KMS-11 (cell line): ENCODE results near the gene CBL.

Source experiments
- H2AFZ ChIP-seq: fragments of 200-600 bp; sonication (generic); 2 replicates; pipeline ENCODE4 v1.6.1; 2016; ENCODE audit warnings: antibody characterized with exemption, mixed run types, low read depth
- H3K27ac ChIP-seq: fragments of 200-600 bp; sonication (generic); 2 replicates; pipeline ENCODE4 v1.6.1; 2016; ENCODE audit warnings: mild to moderate bottlenecking, mixed run types
- H3K27me3 ChIP-seq: fragments of 200-600 bp; sonication (generic); 2 replicates; pipeline ENCODE4 v1.6.1; 2017; ENCODE audit warnings: mild to moderate bottlenecking, low read depth, mixed run types, moderate library complexity; ENCODE audit not compliant: insufficient read depth
- H3K36me3 ChIP-seq: fragments of 200-600 bp; sonication (generic); 2 replicates; pipeline ENCODE4 v1.6.1; 2017; ENCODE audit warnings: mild to moderate bottlenecking, mixed run types; ENCODE audit not compliant: insufficient read depth
- H3K4me1 ChIP-seq: fragments of 200-600 bp; sonication (generic); 2 replicates; pipeline ENCODE4 v1.6.1; 2016; ENCODE audit warnings: mild to moderate bottlenecking, low read depth, mixed run types; ENCODE audit not compliant: poor library complexity, severe bottlenecking
- H3K4me2 ChIP-seq: fragments of 200-600 bp; sonication (generic); 2 replicates; pipeline ENCODE4 v1.7.0; 2016; ENCODE audit warnings: mild to moderate bottlenecking, mixed run types
- H3K4me3 ChIP-seq: fragments of 200-600 bp; sonication (generic); IDR thresholded peaks from 2 replicates; pipeline ENCODE4 v1.6.1; 2017; ENCODE audit warnings: low read depth, low read length, mixed read lengths; ENCODE audit not compliant: insufficient read depth
- H3K79me2 ChIP-seq: fragments of 200-600 bp; sonication (generic); 2 replicates; pipeline ENCODE4 v1.6.1; 2016; ENCODE audit warnings: low read depth, mixed run types; ENCODE audit not compliant: insufficient read depth
- H3K9ac ChIP-seq: fragments of 200-600 bp; sonication (generic); 2 replicates; pipeline ENCODE4 v1.6.1; 2016; ENCODE audit warnings: mild to moderate bottlenecking, mixed run types
- H4K20me1 ChIP-seq: fragments of 200-600 bp; sonication (generic); 2 replicates; pipeline ENCODE4 v1.6.1; 2016; ENCODE audit warnings: mild to moderate bottlenecking, mixed run types; ENCODE audit not compliant: insufficient read depth
- TF ChIP-seq, protein P1 (sequence below): fragments of 200-600 bp; sonication (generic); conservative IDR thresholded peaks from 2 replicates; pipeline ENCODE4 v1.6.1; 2017; ENCODE audit warnings: low read depth, mild to moderate bottlenecking, antibody characterized with exemption, low read length, moderate library complexity, mixed read lengths

Gene CBL

DNA sequence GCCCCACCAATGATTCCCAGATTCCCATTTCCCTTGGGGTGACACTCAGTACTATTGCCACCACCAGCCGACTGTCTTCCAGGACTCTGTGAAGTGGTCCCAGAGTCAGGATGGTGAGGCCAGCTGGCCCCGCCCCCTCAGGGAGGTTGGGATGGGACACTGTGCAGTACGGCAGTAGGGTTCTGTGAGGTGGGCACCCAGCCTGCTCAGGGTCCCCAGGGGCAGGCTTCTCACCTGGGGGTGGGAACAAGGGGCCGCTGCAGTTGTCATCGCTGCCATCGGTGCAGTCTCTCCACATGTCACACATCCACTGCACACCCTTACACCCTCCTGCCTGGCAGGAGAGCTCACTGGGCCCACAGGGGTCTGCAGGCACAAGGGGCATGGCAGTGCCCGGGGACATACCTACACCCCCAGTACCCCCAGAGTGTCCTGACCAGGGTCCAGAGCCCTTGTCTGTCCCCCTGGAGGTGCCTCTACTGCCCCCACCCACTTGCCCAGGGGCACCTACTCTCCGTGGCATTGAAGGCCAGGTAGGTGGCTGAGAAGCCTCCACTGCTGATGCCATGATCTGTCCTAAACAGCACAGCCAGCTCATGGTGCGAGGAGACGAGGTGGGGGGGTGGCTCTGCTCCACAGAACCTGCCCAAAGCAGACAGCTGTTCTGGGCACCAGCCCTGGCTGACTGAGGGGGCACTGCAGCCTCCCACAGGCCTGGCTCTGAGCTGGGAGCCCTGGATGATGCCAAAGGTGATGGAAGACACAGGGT lies 136.4 kb downstream of the CBL start:
- H3K4me1 ChIP-seq, result no peaks in the 10 kb centered on the region
- no peaks in the 10 kb centered on the region for H3K36me3 ChIP-seq
- H3K27ac ChIP-seq, result no peak overlapping the region
- H3K9ac ChIP-seq, result no peak overlapping the region
- H3K27me3 ChIP-seq, result peaks cover 4% of the 10 kb centered on the region; the same call in 1 of the 2 replicates
- no peaks in the 10 kb centered on the region for H3K79me2 ChIP-seq
- H4K20me1 ChIP-seq, result no peaks in the 10 kb centered on the region
- no peak overlapping the region for H2AFZ ChIP-seq
- no peak overlapping the region for H3K4me2 ChIP-seq
- H3K4me3 ChIP-seq, result no peak overlapping the region
- TF ChIP-seq, protein P1, sequence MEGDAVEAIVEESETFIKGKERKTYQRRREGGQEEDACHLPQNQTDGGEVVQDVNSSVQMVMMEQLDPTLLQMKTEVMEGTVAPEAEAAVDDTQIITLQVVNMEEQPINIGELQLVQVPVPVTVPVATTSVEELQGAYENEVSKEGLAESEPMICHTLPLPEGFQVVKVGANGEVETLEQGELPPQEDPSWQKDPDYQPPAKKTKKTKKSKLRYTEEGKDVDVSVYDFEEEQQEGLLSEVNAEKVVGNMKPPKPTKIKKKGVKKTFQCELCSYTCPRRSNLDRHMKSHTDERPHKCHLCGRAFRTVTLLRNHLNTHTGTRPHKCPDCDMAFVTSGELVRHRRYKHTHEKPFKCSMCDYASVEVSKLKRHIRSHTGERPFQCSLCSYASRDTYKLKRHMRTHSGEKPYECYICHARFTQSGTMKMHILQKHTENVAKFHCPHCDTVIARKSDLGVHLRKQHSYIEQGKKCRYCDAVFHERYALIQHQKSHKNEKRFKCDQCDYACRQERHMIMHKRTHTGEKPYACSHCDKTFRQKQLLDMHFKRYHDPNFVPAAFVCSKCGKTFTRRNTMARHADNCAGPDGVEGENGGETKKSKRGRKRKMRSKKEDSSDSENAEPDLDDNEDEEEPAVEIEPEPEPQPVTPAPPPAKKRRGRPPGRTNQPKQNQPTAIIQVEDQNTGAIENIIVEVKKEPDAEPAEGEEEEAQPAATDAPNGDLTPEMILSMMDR, result no peak

DNA sequence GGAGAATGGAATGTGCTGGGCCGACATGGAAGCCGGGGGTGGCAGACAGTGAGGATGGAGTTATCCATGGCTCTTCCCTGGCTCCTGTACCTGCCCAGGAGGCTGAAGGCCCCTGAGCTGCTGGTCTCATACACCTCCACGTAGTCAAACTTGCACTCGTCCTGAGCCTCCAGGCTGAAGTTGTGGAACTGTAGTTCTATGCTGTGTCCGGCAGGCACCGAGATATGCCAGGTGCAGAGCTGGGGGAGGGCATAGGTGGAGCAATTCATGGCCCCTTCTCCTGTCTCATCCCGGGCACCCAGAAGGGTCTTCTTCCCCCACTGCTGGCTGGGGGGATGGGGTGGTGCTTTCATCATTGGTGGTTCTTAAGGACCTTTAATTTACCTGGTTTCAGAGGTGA lies 137.6 kb downstream of the CBL start:
- Histone ChIP-seq H3K9ac (no peak overlapping the region), H3K27me3 (peaks cover 10% of the 10 kb centered on the region; the same call in 1 of the 2 replicates), H3K79me2 (no peaks in the 10 kb centered on the region), H2AFZ (no peak overlapping the region), H4K20me1 (no peaks in the 10 kb centered on the region), H3K4me1 (no peaks in the 10 kb centered on the region), H3K4me2 (no peak overlapping the region), H3K27ac (no peak overlapping the region), H3K36me3 (no peaks in the 10 kb centered on the region), H3K4me3 (no peak overlapping the region)
- TF ChIP-seq, protein P1, result no peak

DNA sequence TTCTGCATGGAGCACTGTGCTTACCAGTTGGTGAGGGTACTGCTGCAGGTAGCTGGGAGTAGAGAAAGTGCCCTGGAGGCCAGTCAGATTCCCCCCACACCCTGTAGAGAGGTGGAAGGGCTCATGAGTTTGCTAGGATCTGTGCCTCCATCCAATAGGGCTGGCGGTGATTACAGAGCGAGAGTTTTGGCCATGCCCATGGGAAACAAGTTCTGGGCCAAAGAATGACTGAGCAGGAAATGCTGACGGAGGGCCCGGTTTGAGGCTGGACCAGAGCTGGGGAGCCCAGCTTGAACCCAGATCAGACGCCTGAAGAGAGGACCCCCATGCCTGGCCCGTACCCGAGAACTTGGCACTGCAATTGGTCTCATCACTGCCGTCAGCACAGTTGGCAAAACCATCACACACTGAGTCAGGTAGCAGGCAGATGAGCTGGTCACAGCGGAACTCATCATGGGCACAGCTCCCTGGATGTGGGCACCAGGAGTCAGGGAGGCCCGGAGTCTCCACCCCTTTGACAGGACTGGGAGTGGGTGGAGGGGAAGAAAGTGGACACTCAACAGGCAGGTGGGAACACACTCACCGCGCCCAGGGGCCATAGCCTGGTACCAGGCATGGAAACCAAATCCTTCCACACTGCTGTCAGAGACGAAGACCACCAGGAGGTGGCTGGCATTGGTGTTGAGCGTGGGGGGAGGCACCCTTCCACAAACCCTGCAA lies 138.3 kb downstream of the CBL start:
- Histone ChIP-seq H3K27me3 (peaks cover 10% of the 10 kb centered on the region; the same call in 1 of the 2 replicates), H3K4me2 (no peak overlapping the region), H3K79me2 (no peaks in the 10 kb centered on the region), H2AFZ (no peak overlapping the region), H3K27ac (no peak overlapping the region), H3K36me3 (no peaks in the 10 kb centered on the region), H4K20me1 (no peaks in the 10 kb centered on the region), H3K4me1 (no peaks in the 10 kb centered on the region), H3K9ac (no peak overlapping the region), H3K4me3 (no peak overlapping the region)
- TF ChIP-seq, protein P1, result no peak

DNA sequence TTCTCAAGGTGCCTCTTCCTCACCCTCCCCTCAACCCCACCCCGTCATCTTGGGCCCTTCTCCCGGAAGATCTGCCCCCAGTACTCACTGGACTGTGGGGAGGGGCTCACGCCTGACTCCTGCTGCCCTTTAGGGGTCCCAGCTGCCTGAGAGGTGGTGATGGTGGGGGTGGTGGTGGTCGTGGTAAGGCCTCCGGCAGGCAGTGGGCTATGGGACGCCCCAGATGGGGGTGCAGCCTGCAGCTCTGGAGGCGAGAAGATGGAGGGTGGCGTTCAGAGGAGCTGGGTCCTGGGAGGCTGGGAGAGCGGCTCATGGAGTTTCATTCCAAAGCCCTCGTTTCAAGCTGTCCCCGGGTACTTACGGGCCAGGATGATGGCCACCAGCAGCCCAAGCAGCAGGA lies 139.5 kb downstream of the CBL start:
- H3K27me3 ChIP-seq, result peaks cover 11% of the 10 kb centered on the region; the same call in 1 of the 2 replicates

More for the DNA sequence above, 139.5 kb downstream of the CBL start:
- Histone ChIP-seq H3K27ac (no peak overlapping the region), H3K4me1 (no peaks in the 10 kb centered on the region), H3K9ac (no peak overlapping the region), H3K4me2 (no peak overlapping the region), H2AFZ (no peak overlapping the region), H3K4me3 (no peak overlapping the region), H3K79me2 (no peaks in the 10 kb centered on the region), H3K36me3 (no peaks in the 10 kb centered on the region), H4K20me1 (no peaks in the 10 kb centered on the region)
- TF ChIP-seq, protein P1, result no peak
